Posterior vena cava (tissue), 2 donors: Measurements from ENCODE around the gene RXRA. TPM values are rescaled to one million over a fixed set of nuclear protein-coding genes. Genes with fewer than 3 reads are reported as not detected.

Experiments
- DNase-seq: peaks from one replicate; pipeline ENCODE4 v3.0.0-alpha.2; 2020; ENCODE audit warnings: low spot score
- intact Hi-C, 2 donors: fragments of 100-400 bp; cut with DNase I; formaldehyde crosslinking; loops; one replicate each; pipeline versions ENCODE4 v1.14.1 to v1.14.2; 2022 to 2023
- total RNA-seq, 2 donors: library from RNA; stranded (reverse); fragmentation: NEBNext Ultra II Directional; extraction: Animal tissue kit (Norgen Biotek cat#: 25700); gene quantifications; one replicate each; pipeline ENCODE4 v1.2.1, GENCODE V29; 2021
- donor health status: DM: yes; HTN: yes; CAD: no.
- donor health status: DM: yes; HTN: yes; CAD: no.

RXRA gene
- total RNA-seq, 2 donors from 2014 or later, result 41.5 to 44.7 TPM

GRCh38 chr9:134343637-134344036 is 17.4 kb downstream of the RXRA start:
- intact Hi-C loops, result no loop called here
- DNase-seq, result no peak

- peak; percentile 91 for DNase-seq
- intact Hi-C loops, result no loop called here
Measured at GRCh38 chr9:134344068-134344799, 18.0 kb downstream of the RXRA start.

- intact Hi-C loops, result no loop called here
- DNase-seq, result no peak
Measured at GRCh38 chr9:134344800-134345310, 18.6 kb downstream of the RXRA start.

GRCh38 chr9:134345737-134346136 is 19.5 kb downstream of the RXRA start:
- intact Hi-C loops, result no loop called here
- no peak for DNase-seq

GRCh38 chr9:134346151-134346550 is 19.9 kb downstream of the RXRA start:
- intact Hi-C loops, result no loop called here
- DNase-seq, result no peak

GRCh38 chr9:134346840-134347583 is 20.8 kb downstream of the RXRA start:
- no peak for DNase-seq
- intact Hi-C loops, result no loop called here

- intact Hi-C loops, result no loop called here
- DNase-seq, result no peak
Measured at GRCh38 chr9:134347996-134348395, 21.7 kb downstream of the RXRA start.

GRCh38 chr9:134348404-134349155 is 22.3 kb downstream of the RXRA start:
- intact Hi-C loops, result no loop called here
- DNase-seq, result no peak

GRCh38 chr9:134349936-134350335 is 23.7 kb downstream of the RXRA start:
- DNase-seq, result no peak
- intact Hi-C loops, result no loop called here

- intact Hi-C loops, result no loop called here
- no peak for DNase-seq
Measured at GRCh38 chr9:134350416-134350994, 24.2 kb downstream of the RXRA start.

- intact Hi-C loops, result no loop called here
Measured at GRCh38 chr9:134351606-134352176, 25.4 kb downstream of the RXRA start.

GRCh38 chr9:134352247-134352933 is 26.1 kb downstream of the RXRA start:
- no peak for DNase-seq
- intact Hi-C loops, result no loop called here

More at GRCh38 chr9:134351606-134352176, 25.4 kb downstream of the RXRA start:
- no peak for DNase-seq

GRCh38 chr9:134353539-134353938 is 27.3 kb downstream of the RXRA start:
- intact Hi-C loops, result no loop called here
- no peak for DNase-seq

GRCh38 chr9:134355158-134355557 is 28.9 kb downstream of the RXRA start:
- DNase-seq, result no peak
- intact Hi-C loops, result no loop called here

- no peak for DNase-seq
- intact Hi-C loops, result no loop called here
Measured at GRCh38 chr9:134355561-134356279, 29.5 kb downstream of the RXRA start.

GRCh38 chr9:134356496-134357470 is 30.5 kb downstream of the RXRA start:
- intact Hi-C loops, result no loop called here
- DNase-seq, result no peak

GRCh38 chr9:134357631-134358025 is 31.4 kb downstream of the RXRA start:
- no peak for DNase-seq
- intact Hi-C loops, result no loop called here
